IMR-90 (cell line): ENCODE measurements around the gene PSMA6. TPM values are rescaled to one million over a fixed set of nuclear protein-coding genes. Genes with fewer than 3 reads are reported as not detected.

Experiments
- ATAC-seq: fragments of 200-7000 bp; cut with Tn5 transposase; 2 replicates; pipeline ENCODE4 v1.9.1; 2020; ENCODE audit warnings: low read depth, mild to moderate bottlenecking, moderate library complexity
- BruUV-seq: library from RNA; stranded (reverse); fragments of 400-500 nt; replicated peaks from 2 replicates; lab custom pipeline; 2021; lab: Mats Ljungman, UMichigan
- CTCF ChIA-PET: fragments of 300-600 bp; formaldehyde crosslinking; extraction: SDS; loops from one replicate; lab custom pipeline; 2021; ENCODE audit warnings: antibody characterized with exemption; lab: Yijun Ruan, JAX
- POLR2A ChIA-PET: fragments of 300-600 bp; sonication (Branson Sonifier 250); formaldehyde crosslinking; loops from one replicate; lab custom pipeline; 2022; ENCODE audit warnings: antibody characterized with exemption; ENCODE audit not compliant: unreplicated experiment; lab: Charles Lee
- DNase-seq: peaks from one replicate; pipeline ENCODE4 v3.0.0; 2013
- H2AFZ ChIP-seq: replicated peaks from 2 replicates; pipeline ENCODE3; 2013; ENCODE audit warnings: low read length, mild to moderate bottlenecking; ENCODE audit not compliant: poor library complexity
- H2AK5ac ChIP-seq: 2 replicates; pipeline ENCODE4 v1.6.1; 2013; ENCODE audit warnings: low read depth, low read length, inconsistent platforms
- H2AK9ac ChIP-seq: replicated peaks from 2 replicates; pipeline ENCODE3; 2013; ENCODE audit warnings: mild to moderate bottlenecking, low read depth, low read length, moderate library complexity; ENCODE audit not compliant: poor library complexity
- H2BK120ac ChIP-seq: 2 replicates; pipeline ENCODE4 v1.6.1; 2013; ENCODE audit warnings: low read depth, low read length, inconsistent platforms
- H2BK15ac ChIP-seq: 3 replicates; pipeline ENCODE4 v1.6.1; 2013; ENCODE audit warnings: low read depth, low read length, inconsistent platforms
- H2BK20ac ChIP-seq: 2 replicates; pipeline ENCODE4 v1.6.1; 2013; ENCODE audit warnings: low read depth, mild to moderate bottlenecking, inconsistent platforms, low read length, moderate library complexity
- H2BK5ac ChIP-seq: 2 replicates; pipeline ENCODE4 v1.6.1; 2013; ENCODE audit warnings: mild to moderate bottlenecking, low read depth, low read length, inconsistent platforms; ENCODE audit not compliant: poor library complexity, severe bottlenecking
- H3K14ac ChIP-seq: replicated peaks from 2 replicates; pipeline ENCODE4 v1.6.1; 2013; ENCODE audit warnings: low read depth, low read length, inconsistent platforms
- H3K18ac ChIP-seq: 2 replicates; pipeline ENCODE4 v1.6.1; 2013; ENCODE audit warnings: low read depth, low read length, control low read depth
- H3K23ac ChIP-seq: 2 replicates; pipeline ENCODE4 v1.6.1; 2013; ENCODE audit warnings: low read depth, low read length, inconsistent platforms
- H3K27ac ChIP-seq: 2 replicates; pipeline ENCODE4 v1.5.1; 2013; ENCODE audit warnings: mild to moderate bottlenecking, control low read depth, low read length; ENCODE audit not compliant: insufficient read depth
- H3K27me3 ChIP-seq: 2 replicates; pipeline ENCODE4 v1.6.1; 2013; ENCODE audit warnings: low read length; ENCODE audit not compliant: control insufficient read depth, insufficient read depth
- H3K36me3 ChIP-seq: 2 replicates; pipeline ENCODE4 v1.6.1; 2013; ENCODE audit warnings: low read length, mixed read lengths; ENCODE audit not compliant: control insufficient read depth, insufficient read depth
- H3K4ac ChIP-seq: 2 replicates; pipeline ENCODE4 v1.6.1; 2013; ENCODE audit warnings: low read depth, low read length, inconsistent platforms
- H3K4me1 ChIP-seq: 2 replicates; pipeline ENCODE4 v1.6.1; 2013; ENCODE audit warnings: low read length, mixed read lengths; ENCODE audit not compliant: control insufficient read depth, insufficient read depth
- H3K4me2 ChIP-seq: 2 replicates; pipeline ENCODE4 v1.6.1; 2013; ENCODE audit warnings: low read depth, mild to moderate bottlenecking, control low read depth, low read length, moderate library complexity
- H3K4me3 ChIP-seq: 2 replicates; pipeline ENCODE4 v1.5.1; 2013; ENCODE audit warnings: low read depth, mild to moderate bottlenecking, control low read depth, low read length, moderate library complexity; ENCODE audit not compliant: insufficient read depth
- H3K56ac ChIP-seq: 2 replicates; pipeline ENCODE4 v1.6.1; 2013; ENCODE audit warnings: low read length, inconsistent platforms; ENCODE audit not compliant: insufficient read depth; ENCODE audit errors: extremely low read depth
- H3K79me1 ChIP-seq, 2 experiments: 2 replicates each; pipeline ENCODE4 v1.6.1; 2013; ENCODE audit warnings: low read length in 2 of 2, inconsistent platforms in 1 of 2, low read depth in 1 of 2
- H3K9ac ChIP-seq: 2 replicates; pipeline ENCODE4 v1.6.1; 2013; ENCODE audit warnings: low read depth, low read length, control low read depth
- H3K9me1 ChIP-seq: 2 replicates; pipeline ENCODE4 v1.6.1; 2013; ENCODE audit warnings: low read length, inconsistent platforms; ENCODE audit not compliant: insufficient read depth
- H3K9me3 ChIP-seq: 2 replicates; pipeline ENCODE4 v1.6.1; 2013; ENCODE audit warnings: low read length; ENCODE audit not compliant: control insufficient read depth, insufficient read depth
- H4K20me1 ChIP-seq: 2 replicates; pipeline ENCODE4 v1.6.1; 2013; ENCODE audit warnings: low read length, inconsistent platforms; ENCODE audit not compliant: insufficient read depth
- H4K5ac ChIP-seq: 2 replicates; pipeline ENCODE4 v1.6.1; 2013; ENCODE audit warnings: mild to moderate bottlenecking, low read depth, low read length, control low read depth
- H4K8ac ChIP-seq, 2 experiments: 2 replicates each; pipeline ENCODE4 v1.6.1; 2013; ENCODE audit warnings: low read depth in 2 of 2, low read length in 2 of 2, control low read depth in 1 of 2, inconsistent platforms in 1 of 2
- H4K91ac ChIP-seq: 2 replicates; pipeline ENCODE4 v1.6.1; 2013; ENCODE audit warnings: low read depth, low read length, inconsistent platforms; ENCODE audit not compliant: insufficient read depth
- CEBPB ChIP-seq: IDR thresholded peaks from 2 replicates; pipeline ENCODE4 v1.6.1; 2012; ENCODE audit warnings: low read depth, low read length, improper control_type of control experiment
- WGBS, 2 experiments: methylation state at CpG; one replicate each; pipeline versions ENCODE4 v1.1.5 to v1.1.7; 2013; ENCODE audit warnings: missing lambda C conversion rate in 2 of 2; ENCODE audit not compliant: insufficient read length in 1 of 2; ENCODE audit errors: extremely low coverage in 2 of 2; 5-methylcytosine and 5-hydroxymethylcytosine counted together
- dilution Hi-C: fragments of 300-500 bp; cut with HindIII; formaldehyde crosslinking; loops from one replicate; pipeline ENCODE4 v1.14.3; 2018; ENCODE audit warnings: low sequenced_read_pairs; ENCODE audit not compliant: unreplicated experiment
- in situ Hi-C: fragments of 300-500 bp; cut with MboI; formaldehyde crosslinking; loops from 3 replicates; pipeline ENCODE4 v1.14.3; 2019; ENCODE audit warnings: low sequenced_read_pairs, inconsistent platforms, mixed read lengths
- intact Hi-C: fragments of 100-400 bp; cut with micrococcal nuclease; formaldehyde crosslinking; loops from 2 replicates; pipeline ENCODE4 v1.10.0; 2022
- polyA plus RNA-seq, 3 experiments: library from polyadenylated mRNA; depleted of rRNA; stranded (reverse); fragments of >200 nt; gene quantifications; 2 replicates each; pipeline ENCODE4 v1.2.3, GENCODE V29; 2012; ENCODE audit warnings: low replicate concordance in 1 of 3
- total RNA-seq: library from RNA; depleted of rRNA; stranded (reverse); fragments of >200 nt; gene quantifications from 2 replicates; pipeline ENCODE4 v1.2.3, GENCODE V29; 2012

PSMA6 gene
- total and polyA plus RNA-seq, 2 of the 4 experiments (the other 2 are of a cell fraction): 184 to 530 TPM

- Histone ChIP-seq H4K8ac (no peak overlapping the region), H3K9me3 (peaks cover 2% of the 10 kb centered on the region; the same call in 1 of the 2 replicates), H4K20me1 (no peaks in the 10 kb centered on the region), H3K4me2 (no peak overlapping the region), H2BK15ac (no peak overlapping the region), H4K91ac (no peak overlapping the region), H3K27ac (no peak overlapping the region), H2BK120ac (no peak overlapping the region), H3K14ac (no peak overlapping the region), H3K36me3 (no peaks in the 10 kb centered on the region), H3K9ac (no peak overlapping the region), H2BK20ac (no peak overlapping the region), H3K56ac (no peak overlapping the region), H3K4me1 (no peaks in the 10 kb centered on the region; the same call in 1 of the 2 replicates), H3K9me1 (no peaks in the 10 kb centered on the region; the same call in 1 of the 2 replicates), H2AFZ (no peak overlapping the region), H2AK5ac (no peak overlapping the region), H3K79me1 (peaks cover 0 to 8% of the 10 kb centered on the region in 2 experiments; a peak in 1 of 4 replicates), H2BK5ac (no peak overlapping the region), H3K27me3 (no peaks in the 10 kb centered on the region), H3K4me3 (no peak overlapping the region), H4K5ac (no peak overlapping the region), H3K4ac (no peak overlapping the region), H3K18ac (no peak overlapping the region), H3K23ac (no peak overlapping the region), H2AK9ac (no peak overlapping the region)
- WGBS, 2 experiments: 69 to 100% methylated on average over 1 to 3 of the region's 6 CpGs
- ChIA-PET CTCF (interaction anchor here (1.0 kb wide), 1 partner anchor 11 kb away, joined by 3 read pairs; no protein-coding TSS in a partner anchor), POLR2A (interaction anchor here (0.6 kb wide), 1 partner anchor 401 kb away, joined by 4 read pairs; no protein-coding TSS in a partner anchor)
- ATAC-seq (no peak), DNase-seq (no peak)
- in situ Hi-C loops: no loop called here
- no peak for TF ChIP-seq CEBPB
- intact Hi-C loops: no loop called here
- no TSS peak for BruUV-seq
- dilution Hi-C loops: no loop called here
Measured at GRCh38 chr14:35258420-35258819, 33.8 kb upstream of the PSMA6 start.
